HG02623 (cell line): ENCODE data around the gene PAX4.
A peak's percentile ranks its signal among the peaks of the same experiment; 100 is the strongest.

ENCODE experiments used
- ATAC-seq: cut with Tn5 transposase; IDR thresholded peaks from one replicate; pipeline ENCODE4 v1.9.1; 2021; ENCODE audit warnings: moderate library complexity; ENCODE audit not compliant: unreplicated experiment

The PAX4 gene

DNA sequence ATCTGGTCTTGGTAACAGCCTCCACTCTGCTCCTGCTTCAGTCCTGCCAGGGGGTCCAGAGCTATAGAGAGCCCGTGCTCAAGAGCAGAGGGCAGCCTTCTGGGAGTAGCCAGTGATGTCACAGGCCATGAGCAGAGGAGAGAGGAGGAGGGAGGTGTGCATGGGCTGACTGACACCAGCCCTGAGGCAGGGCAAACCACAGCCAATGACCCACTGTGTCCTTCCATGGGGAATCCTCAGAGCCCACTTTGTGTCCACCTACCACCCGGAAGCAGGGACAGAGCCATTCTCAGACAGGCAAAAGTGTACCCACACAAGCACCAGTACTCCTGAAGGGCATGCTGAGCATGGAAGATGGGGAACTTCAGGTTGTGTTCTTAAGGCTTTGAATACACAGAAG is at the start of gene PAX4:
PAX4 (minus strand) TSS at position 101 of the 400 bp plus-strand sequence. CDS start 2,214 bp downstream, outside the sequence.
- no peak for ATAC-seq

DNA sequence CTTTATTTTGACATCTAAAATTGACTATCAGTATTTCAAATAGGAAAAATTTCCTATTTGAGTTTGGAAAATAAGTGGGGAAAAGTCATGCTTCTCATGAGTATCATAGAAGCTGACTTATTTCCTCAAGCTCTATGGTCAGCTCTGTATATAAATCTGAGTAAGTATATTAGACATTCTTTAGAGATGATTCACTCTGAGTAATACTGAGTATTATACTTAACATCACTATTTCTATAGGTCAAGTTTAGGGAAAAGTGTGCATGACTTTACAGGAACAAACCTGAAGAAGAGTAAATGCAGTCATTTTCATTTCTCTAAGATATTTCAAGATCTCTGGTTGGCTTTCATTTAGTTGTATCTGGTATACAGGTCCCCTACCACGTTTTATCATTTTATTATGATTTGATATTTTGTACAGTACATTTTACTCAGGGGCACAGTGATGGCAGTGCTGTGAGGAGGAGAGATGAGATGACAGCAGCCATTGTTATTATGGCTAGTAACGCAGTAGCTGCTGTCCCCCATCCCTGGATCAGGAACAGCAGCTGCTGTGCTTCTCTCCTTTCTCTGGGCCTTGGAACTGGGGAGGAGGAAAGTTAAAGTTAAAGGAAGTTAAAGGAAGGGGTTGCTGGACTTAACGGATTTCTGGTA is 49.2 kb upstream of the PAX4 start:
- ATAC-seq = peak; percentile 56

DNA sequence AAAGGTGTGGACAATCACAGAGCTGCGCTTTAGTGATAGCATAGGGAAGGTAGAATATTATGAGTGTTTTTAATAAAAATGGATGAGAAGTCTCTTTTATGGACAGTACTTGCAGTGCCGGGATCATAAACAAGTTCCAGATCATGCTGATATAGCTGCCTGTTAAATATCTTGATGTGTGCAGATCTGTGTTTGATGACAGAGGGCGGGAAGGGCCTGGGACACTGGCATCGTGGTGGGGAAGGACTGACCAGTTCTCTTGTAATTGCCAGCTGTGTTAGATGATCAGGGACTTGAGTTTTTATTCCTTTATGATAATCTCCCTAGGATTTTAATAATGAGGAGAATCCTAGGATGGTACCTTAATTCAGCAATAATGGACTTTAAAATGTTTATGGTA is 48.7 kb upstream of the PAX4 start:
- no peak for ATAC-seq

DNA sequence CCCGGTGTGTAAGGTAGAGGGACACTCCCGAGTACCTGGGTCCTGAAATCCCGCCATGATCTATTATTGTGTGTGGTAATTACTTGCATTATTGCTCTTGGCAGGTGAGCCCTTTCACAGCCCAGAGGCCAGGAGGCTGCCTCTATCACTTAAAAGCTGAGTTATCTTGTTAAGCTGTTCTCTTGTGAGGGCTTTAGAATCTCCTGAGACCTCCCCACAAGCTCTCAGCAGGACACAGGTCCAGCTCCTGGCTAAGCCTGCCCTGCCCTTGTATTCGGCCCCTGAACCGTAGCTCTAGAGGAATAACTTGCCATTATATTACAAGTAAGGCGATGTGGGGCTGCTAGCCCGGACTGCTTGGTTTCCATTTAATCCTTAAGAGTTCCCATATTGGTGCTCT is 48.0 kb upstream of the PAX4 start:
- no peak for ATAC-seq

- no peak for ATAC-seq
Observed at GRCh38 chr7:127658970-127659630, 41.2 kb upstream of the PAX4 start.

GRCh38 chr7:127657500-127657899 is 39.6 kb upstream of the PAX4 start:
- no peak for ATAC-seq

- no peak for ATAC-seq
Observed at GRCh38 chr7:127655720-127656119, 37.8 kb upstream of the PAX4 start.

- ATAC-seq = no peak
Observed at GRCh38 chr7:127654404-127655394, 36.8 kb upstream of the PAX4 start.

- ATAC-seq = no peak
Observed at GRCh38 chr7:127653396-127653795, 35.5 kb upstream of the PAX4 start.

- peak; percentile 0 for ATAC-seq
Observed at GRCh38 chr7:127652333-127653248, 34.6 kb upstream of the PAX4 start.

GRCh38 chr7:127651556-127652332 is 33.8 kb upstream of the PAX4 start, which contains the start of gene SND1:
Gene SND1, plus strand, starts transcription at chr7:127652194. Its CDS starts 180 bp downstream, at chr7:127652374.
- peak; percentile 93 for ATAC-seq

DNA sequence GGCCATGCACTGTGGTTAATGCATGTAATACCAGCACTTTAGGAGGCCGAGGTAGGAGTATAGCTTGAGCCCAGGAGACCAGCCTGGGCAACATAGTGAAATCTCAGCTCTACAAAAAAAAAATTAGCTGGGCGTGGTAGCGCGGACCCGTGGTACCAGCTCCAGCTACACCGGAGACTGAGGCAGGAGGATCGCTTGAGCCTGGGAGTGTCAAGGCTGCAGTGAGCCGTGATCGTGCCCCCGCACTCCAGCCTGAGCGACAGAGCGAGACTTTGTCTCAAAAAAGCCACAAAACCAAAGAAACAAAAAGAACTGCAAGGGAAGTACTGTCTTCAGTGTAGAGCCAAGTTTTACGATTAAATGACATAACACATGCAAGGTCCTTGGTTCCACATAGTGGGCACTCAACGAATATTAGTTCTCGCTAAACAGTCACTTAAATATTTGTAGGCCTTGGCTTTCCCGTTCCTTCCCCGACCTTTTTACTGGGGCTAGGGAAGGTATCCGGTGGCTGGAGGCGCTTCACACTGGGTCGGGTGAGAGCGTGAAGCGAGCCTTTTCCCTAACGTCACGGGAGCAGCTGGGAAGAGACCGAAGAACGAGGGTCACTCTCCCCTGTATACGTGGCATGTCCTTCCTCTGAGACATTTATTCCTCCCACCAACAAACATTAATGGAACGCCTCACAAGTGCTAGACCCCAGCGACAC is 33.1 kb upstream of the PAX4 start:
- ATAC-seq = no peak

- no peak for ATAC-seq
Observed at GRCh38 chr7:127648986-127649385, 31.0 kb upstream of the PAX4 start.

DNA sequence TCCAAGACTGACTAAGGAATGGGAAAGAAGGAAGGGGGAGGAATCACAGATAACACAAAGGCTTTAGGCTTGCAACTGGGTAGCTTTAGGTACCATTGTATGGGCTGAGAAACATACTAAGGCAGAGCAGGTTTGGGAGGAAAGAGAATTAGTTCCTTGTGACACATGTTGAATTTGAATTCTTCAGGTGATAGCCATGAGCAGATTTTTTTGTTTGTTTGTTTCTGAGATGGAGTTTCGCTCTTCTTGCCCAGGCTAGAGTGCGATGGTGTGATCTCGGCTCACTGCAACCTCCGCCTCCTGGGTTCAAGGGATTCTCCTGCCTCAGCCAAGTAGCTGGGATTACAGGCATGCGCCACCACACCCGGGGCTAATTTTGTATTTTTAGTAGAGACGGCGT is 29.7 kb upstream of the PAX4 start:
- ATAC-seq = no peak

DNA sequence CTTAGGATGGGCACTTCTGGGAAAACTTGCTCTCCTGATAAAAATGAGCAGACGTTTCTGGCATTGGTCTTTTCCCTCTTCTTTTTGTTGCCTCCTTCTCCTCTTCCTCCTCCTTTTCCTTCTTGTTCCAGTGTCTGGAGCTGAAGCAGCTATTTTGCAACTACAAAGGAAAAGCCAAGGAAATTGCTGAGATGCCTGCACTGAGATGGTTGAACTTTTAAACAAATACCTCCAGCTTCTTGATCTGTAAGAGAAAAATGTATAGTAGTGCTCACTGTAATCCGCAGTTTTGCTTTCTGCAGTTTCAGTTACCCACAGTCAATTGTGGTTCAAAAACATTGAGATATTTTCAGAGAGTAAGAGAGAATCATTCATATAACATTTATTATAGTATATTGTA is 26.5 kb upstream of the PAX4 start:
- no peak for ATAC-seq

DNA sequence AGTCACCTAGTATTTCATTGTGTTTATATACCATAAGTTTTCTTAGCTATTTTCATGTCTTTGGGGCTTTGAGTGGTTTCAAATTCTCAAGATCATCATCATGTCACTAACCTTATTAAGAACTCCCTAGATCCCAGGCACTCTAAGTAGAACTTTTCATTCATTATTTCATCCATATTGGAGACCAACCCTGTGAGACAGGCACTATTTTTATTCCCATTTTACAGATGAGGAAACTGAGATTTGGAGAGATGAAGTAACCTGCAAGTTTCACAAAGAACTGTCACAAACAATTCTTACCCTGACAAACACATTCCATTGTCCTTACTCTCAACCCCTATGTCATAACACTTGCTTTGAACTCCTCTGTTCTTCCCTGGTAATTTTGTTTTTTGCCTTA is 20.3 kb upstream of the PAX4 start:
- ATAC-seq = no peak

DNA sequence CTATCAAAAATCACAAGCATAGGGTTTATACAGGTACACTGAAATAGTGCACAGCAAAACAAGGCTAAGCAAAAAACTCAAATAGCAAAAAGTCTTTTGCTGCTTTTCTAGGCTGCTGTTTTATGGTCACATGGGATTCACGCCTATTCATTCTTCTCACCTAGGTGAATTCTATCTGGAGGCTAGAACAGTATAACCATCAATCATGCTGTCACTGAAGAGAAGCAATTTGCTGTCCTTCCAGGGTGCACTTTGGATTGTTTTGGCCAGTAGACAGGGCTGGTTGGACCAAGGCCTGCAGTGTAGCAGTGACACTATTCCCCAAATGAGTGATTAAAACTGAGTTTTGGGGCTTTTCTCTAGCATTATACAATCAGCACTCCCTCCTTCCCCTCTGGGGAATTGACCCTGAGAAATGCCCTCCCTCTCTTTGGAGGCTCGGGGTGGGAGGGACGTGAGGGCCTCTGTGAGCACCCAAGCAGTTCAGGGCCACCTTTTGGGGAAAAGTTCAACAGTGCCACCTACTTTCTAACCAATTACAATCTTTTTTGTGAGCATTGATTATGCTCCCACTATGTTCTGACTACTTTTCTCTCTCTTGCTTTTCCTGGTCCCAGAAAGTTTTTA is 17.8 kb upstream of the PAX4 start:
- ATAC-seq = no peak

DNA sequence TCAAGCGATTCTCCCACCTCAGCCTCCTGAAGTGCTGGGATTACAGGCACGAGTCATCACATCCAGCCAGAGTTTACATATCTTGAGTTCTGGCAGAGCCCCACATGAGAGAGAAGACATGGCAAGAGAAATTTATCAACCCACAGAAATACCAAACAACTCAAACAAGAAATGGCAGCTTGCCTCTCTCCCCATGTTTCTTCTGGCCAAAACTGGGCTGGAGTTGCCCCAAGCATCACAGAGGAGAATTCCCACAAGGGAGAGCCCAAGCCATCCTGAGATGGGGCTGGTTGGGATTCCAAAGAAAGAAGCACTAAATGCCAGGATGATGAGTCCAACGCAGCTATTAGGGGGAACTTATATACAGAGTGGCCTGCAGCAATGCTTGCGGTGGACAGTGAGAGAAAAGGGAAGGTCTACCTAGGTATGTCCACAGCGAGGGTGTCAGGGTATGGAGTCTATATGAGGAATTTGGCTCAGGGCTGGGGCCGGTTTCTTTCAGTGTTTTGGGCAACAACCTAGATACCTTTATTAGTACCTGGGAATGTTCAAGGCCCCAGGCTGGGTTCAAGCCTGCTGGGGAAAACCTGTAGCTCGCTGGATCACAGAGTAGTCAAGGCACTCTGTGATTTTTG is 14.5 kb upstream of the PAX4 start:
- no peak for ATAC-seq
